Measurements from ENCODE around the gene ATP6V0E2.

The ATP6V0E2 gene

GRCh38 chr7:149868623-149869290, 5.0 kb upstream of the ATP6V0E2 start:
- H3K4me3 ChIP-seq (ENCODE audit: low read length) = no peak overlapping the region
- TF ChIP-seq, protein P1, sequence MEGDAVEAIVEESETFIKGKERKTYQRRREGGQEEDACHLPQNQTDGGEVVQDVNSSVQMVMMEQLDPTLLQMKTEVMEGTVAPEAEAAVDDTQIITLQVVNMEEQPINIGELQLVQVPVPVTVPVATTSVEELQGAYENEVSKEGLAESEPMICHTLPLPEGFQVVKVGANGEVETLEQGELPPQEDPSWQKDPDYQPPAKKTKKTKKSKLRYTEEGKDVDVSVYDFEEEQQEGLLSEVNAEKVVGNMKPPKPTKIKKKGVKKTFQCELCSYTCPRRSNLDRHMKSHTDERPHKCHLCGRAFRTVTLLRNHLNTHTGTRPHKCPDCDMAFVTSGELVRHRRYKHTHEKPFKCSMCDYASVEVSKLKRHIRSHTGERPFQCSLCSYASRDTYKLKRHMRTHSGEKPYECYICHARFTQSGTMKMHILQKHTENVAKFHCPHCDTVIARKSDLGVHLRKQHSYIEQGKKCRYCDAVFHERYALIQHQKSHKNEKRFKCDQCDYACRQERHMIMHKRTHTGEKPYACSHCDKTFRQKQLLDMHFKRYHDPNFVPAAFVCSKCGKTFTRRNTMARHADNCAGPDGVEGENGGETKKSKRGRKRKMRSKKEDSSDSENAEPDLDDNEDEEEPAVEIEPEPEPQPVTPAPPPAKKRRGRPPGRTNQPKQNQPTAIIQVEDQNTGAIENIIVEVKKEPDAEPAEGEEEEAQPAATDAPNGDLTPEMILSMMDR (conservative IDR thresholded peaks at IDR 0.05; ENCODE audit: low read depth, low read length) = no peak
- DNase-seq (ENCODE audit: low read depth) = no peak

DNA sequence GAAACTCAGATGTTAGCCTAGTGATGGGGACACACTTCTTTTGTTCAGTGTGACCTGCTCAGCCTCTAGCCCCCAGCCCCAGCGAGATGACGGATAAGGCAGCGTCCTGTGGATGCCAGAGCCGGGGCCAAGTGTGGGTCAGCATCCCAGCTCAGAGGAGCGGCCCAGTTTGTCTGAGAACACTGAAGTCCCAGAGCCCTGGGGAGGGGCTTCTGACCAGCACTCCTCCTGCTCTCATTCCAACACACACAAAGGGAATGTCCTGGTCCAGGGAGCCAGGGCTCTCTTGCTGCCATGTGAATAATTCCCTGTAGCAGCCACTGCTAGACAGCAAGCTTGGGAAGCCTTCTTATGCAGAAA, 4.5 kb upstream of the ATP6V0E2 start:
- TF ChIP-seq, protein P1 (conservative IDR thresholded peaks at IDR 0.05; ENCODE audit: low read depth, low read length) = no peak
- H3K4me3 ChIP-seq (ENCODE audit: low read length) = no peak overlapping the region
- DNase-seq (ENCODE audit: low read depth) = no peak

- H3K4me3 ChIP-seq (ENCODE audit: low read length) = no peak overlapping the region
- no peak for DNase-seq (ENCODE audit: low read depth)
- TF ChIP-seq, protein P1 (conservative IDR thresholded peaks at IDR 0.05; ENCODE audit: low read depth, low read length) = no peak
These were observed 3.9 kb upstream of the ATP6V0E2 start for GRCh38 chr7:149869867-149870266.

DNA sequence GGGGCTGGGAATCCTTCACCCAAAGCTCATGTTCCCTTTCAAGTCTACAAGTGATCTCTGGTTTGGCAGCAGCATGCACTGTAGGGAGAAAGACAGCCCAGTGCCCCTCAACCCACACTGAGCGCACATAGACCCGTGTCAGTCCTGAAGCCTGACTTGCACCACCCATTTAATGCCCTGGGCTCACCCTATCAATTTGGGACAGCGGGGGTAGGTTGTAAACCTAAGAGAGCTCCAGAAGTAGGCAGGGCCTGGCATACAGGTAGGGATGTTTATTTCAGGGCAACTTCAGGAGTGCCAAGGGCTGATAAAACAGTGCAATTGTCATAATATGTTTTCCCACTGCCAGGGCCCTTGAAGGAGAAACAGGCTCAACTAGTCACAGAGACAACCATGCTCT, 3.5 kb upstream of the ATP6V0E2 start:
- DNase-seq (ENCODE audit: low read depth) = no peak
- TF ChIP-seq, protein P1 (conservative IDR thresholded peaks at IDR 0.05; ENCODE audit: low read depth, low read length) = no peak
- H3K4me3 ChIP-seq (ENCODE audit: low read length) = no peak overlapping the region

GRCh38 chr7:149870701-149871483, 2.9 kb upstream of the ATP6V0E2 start:
- TF ChIP-seq, protein P1 (conservative IDR thresholded peaks at IDR 0.05; ENCODE audit: low read depth, low read length) = no peak
- DNase-seq (ENCODE audit: low read depth) = no peak
- H3K4me3 ChIP-seq (ENCODE audit: low read length) = no peak overlapping the region

GRCh38 chr7:149871576-149871975, 2.2 kb upstream of the ATP6V0E2 start:
- no peak overlapping the region for H3K4me3 ChIP-seq (ENCODE audit: low read length)
- peak; percentile 40 for DNase-seq (ENCODE audit: low read depth)
- TF ChIP-seq, protein P1 (conservative IDR thresholded peaks at IDR 0.05; ENCODE audit: low read depth, low read length) = no peak

Data from retinal pigment epithelial cell (primary cell).